Activated CD8-positive, alpha-beta T cell treated with anti-CD3 and anti-CD28 coated beads for 36 hours (primary cell): ENCODE measurements around the gene LACC1. TPM values are rescaled to one million over a fixed set of nuclear protein-coding genes. Genes with fewer than 3 reads are reported as not detected.
A peak's percentile ranks its signal among the peaks of the same experiment; 100 is the strongest.

Source experiments
- ATAC-seq: fragments of 200-7000 bp; cut with Tn5 transposase; one replicate; pipeline ENCODE4 v1.10.0; 2021; ENCODE audit warnings: mild to moderate bottlenecking, moderate library complexity
- CTCF ChIA-PET: fragments of 350-600 bp; sonication (Branson Sonifier 250); formaldehyde crosslinking; loops from one replicate; lab custom pipeline; 2021; ENCODE audit warnings: antibody characterized with exemption; lab: Charles Lee
- POLR2A ChIA-PET: fragments of 350-600 bp; sonication (Branson Sonifier 250); formaldehyde crosslinking; loops from one replicate; lab custom pipeline; 2021; ENCODE audit warnings: antibody characterized with exemption; lab: Charles Lee
- DNase-seq: peaks from one replicate; pipeline ENCODE4 v3.0.0-alpha.2; 2020
- H3K27ac Mint-ChIP-seq: one replicate; pipeline ENCODE4 v1.8.0; 2021; ENCODE audit warnings: mild to moderate bottlenecking, mixed read lengths
- H3K27me3 Mint-ChIP-seq: one replicate; pipeline ENCODE4 v1.8.0; 2021; ENCODE audit warnings: mixed read lengths
- H3K36me3 Mint-ChIP-seq: one replicate; pipeline ENCODE4 v1.8.0; 2021; ENCODE audit warnings: low read depth, mixed read lengths
- H3K4me1 Mint-ChIP-seq: one replicate; pipeline ENCODE4 v1.8.0; 2021; ENCODE audit warnings: low read depth, mixed read lengths
- H3K4me3 Mint-ChIP-seq: one replicate; pipeline ENCODE4 v1.8.0; 2021; ENCODE audit warnings: mild to moderate bottlenecking, moderate library complexity, mixed read lengths
- H3K9me3 Mint-ChIP-seq: one replicate; pipeline ENCODE4 v1.8.0; 2021; ENCODE audit warnings: mixed read lengths
- CTCF ChIP-seq: fragments of 200-600 bp; IDR thresholded peaks from one replicate; pipeline ENCODE4 v1.8.0; 2022; ENCODE audit warnings: antibody characterized with exemption, mild to moderate bottlenecking
- intact Hi-C: fragments of 100-400 bp; cut with micrococcal nuclease; formaldehyde crosslinking; loops from one replicate; pipeline ENCODE4 v1.10.0; 2022
- total RNA-seq, 2 experiments: library from RNA; stranded (reverse); gene quantifications; one replicate each; pipeline ENCODE4 v1.2.3, GENCODE V29; 2021

Gene LACC1
- total RNA-seq = 1 to 10 TPM; 1.2 TPM

- DNase-seq (no peak), ATAC-seq (peak; percentile 75)
- Mint-ChIP-seq H3K9me3 (no peaks in the 10 kb centered on the region), H3K36me3 (no peaks in the 10 kb centered on the region), H3K4me1 (peaks cover 28% of the 10 kb centered on the region), H3K4me3 (peak within 1 kb of the TSS; percentile 82), H3K27ac (peak within 1 kb of the TSS; percentile 88), H3K27me3 (peaks cover 24% of the 10 kb centered on the region)
- ChIA-PET POLR2A (interaction anchor here (1.0 kb wide), 1 partner anchor 12 kb away, joined by 3 read pairs; no protein-coding TSS in a partner anchor), CTCF (no interaction called here)
- intact Hi-C loops = loop anchor here (10.0 kb wide), 1 partner anchor 905 kb away; no protein-coding TSS in a partner anchor
- TF ChIP-seq CTCF = no peak
Measured at GRCh38 chr13:43879755-43880181, at the start of gene LACC1. Gene LACC1 (plus strand): TSS chr13:43879904. CDS start chr13:43880986, 1,082 bp downstream.

- Mint-ChIP-seq H3K27me3 (peaks cover 8% of the 10 kb centered on the region), H3K4me3 (no peak overlapping the region), H3K36me3 (no peaks in the 10 kb centered on the region), H3K9me3 (no peaks in the 10 kb centered on the region), H3K27ac (no peak overlapping the region), H3K4me1 (no peaks in the 10 kb centered on the region)
- TF ChIP-seq CTCF = no peak
- ATAC-seq (no peak), DNase-seq (no peak)
- ChIA-PET POLR2A (no interaction called here), CTCF (no interaction called here)
- intact Hi-C loops = no loop called here
Measured at GRCh38 chr13:43830497-43830881, 49.2 kb upstream of the LACC1 start.

GRCh38 chr13:43831088-43831487 lies 48.6 kb upstream of the LACC1 start:
- Mint-ChIP-seq H3K27me3 (peaks cover 8% of the 10 kb centered on the region), H3K4me1 (no peaks in the 10 kb centered on the region), H3K9me3 (no peaks in the 10 kb centered on the region), H3K27ac (no peak overlapping the region), H3K4me3 (no peak overlapping the region), H3K36me3 (no peaks in the 10 kb centered on the region)
- DNase-seq = no peak
- CTCF ChIA-PET = no interaction called here
- ATAC-seq = no peak
- POLR2A ChIA-PET = no interaction called here
- intact Hi-C loops = no loop called here
- no peak for TF ChIP-seq CTCF

GRCh38 chr13:43835701-43836100 lies 44.0 kb upstream of the LACC1 start:
- H3K4me1 Mint-ChIP-seq = no peaks in the 10 kb centered on the region
- intact Hi-C loops = no loop called here
- TF ChIP-seq CTCF = no peak
- H3K27me3 Mint-ChIP-seq = peaks cover 3% of the 10 kb centered on the region
- no peaks in the 10 kb centered on the region for H3K36me3 Mint-ChIP-seq
- no peak overlapping the region for H3K27ac Mint-ChIP-seq
- DNase-seq (no peak), ATAC-seq (no peak)
- ChIA-PET CTCF (no interaction called here), POLR2A (interaction anchor here (1.2 kb wide), 1 partner anchor 9 kb away, joined by 3 read pairs; no protein-coding TSS in a partner anchor)
- H3K9me3 Mint-ChIP-seq = no peaks in the 10 kb centered on the region
- no peak overlapping the region for H3K4me3 Mint-ChIP-seq

GRCh38 chr13:43838909-43839308 lies 40.8 kb upstream of the LACC1 start:
- no peak for ATAC-seq
- H3K27ac Mint-ChIP-seq = no peak overlapping the region
- POLR2A ChIA-PET = interaction anchor here (0.5 kb wide), 1 partner anchor 11 kb away, joined by 3 read pairs; no protein-coding TSS in a partner anchor
- no peaks in the 10 kb centered on the region for H3K36me3 Mint-ChIP-seq
- H3K27me3 Mint-ChIP-seq = peaks cover 2% of the 10 kb centered on the region
- TF ChIP-seq CTCF = no peak
- DNase-seq = no peak
- H3K4me1 Mint-ChIP-seq = no peaks in the 10 kb centered on the region
- CTCF ChIA-PET = no interaction called here
- H3K4me3 Mint-ChIP-seq = no peak overlapping the region
- H3K9me3 Mint-ChIP-seq = peaks cover 2% of the 10 kb centered on the region
- intact Hi-C loops = no loop called here
